CD8-positive, alpha-beta memory T cell (primary cell): ENCODE measurements around the gene DFFA. TPM values are rescaled to one million over a fixed set of nuclear protein-coding genes. Genes with fewer than 3 reads are reported as not detected.
"Not testable (repeated sequence)": the region's sequence is repeated elsewhere in the genome, so short reads cannot be mapped to it uniquely, and the experiment has no call there.

Experiments
- CTCF ChIA-PET: fragments of 350-600 bp; sonication (Branson Sonifier 250); formaldehyde crosslinking; loops from one replicate; lab custom pipeline; 2021; ENCODE audit warnings: antibody characterized with exemption; lab: Charles Lee
- POLR2A ChIA-PET: fragments of 350-600 bp; sonication (Branson Sonifier 250); formaldehyde crosslinking; loops from one replicate; lab custom pipeline; 2021; ENCODE audit warnings: antibody characterized with exemption; lab: Charles Lee
- DNase-seq, 5 donors: peaks; one replicate each; pipeline versions ENCODE4 v3.0.0 to v3.0.0-alpha.2; 2020 to 2022; ENCODE audit warnings: mixed read lengths in 1 of 5
- H3K27ac ChIP-seq: one replicate; pipeline ENCODE4 v1.7.0; 2013; ENCODE audit warnings: low read depth, mild to moderate bottlenecking, low read length, moderate library complexity
- H3K27me3 ChIP-seq: 2 replicates; pipeline ENCODE4 v1.7.0; 2013; ENCODE audit warnings: low read length, mild to moderate bottlenecking; ENCODE audit not compliant: insufficient read depth, poor library complexity, severe bottlenecking
- H3K36me3 ChIP-seq: 2 replicates; pipeline ENCODE4 v1.7.0; 2013; ENCODE audit warnings: mild to moderate bottlenecking, low read length, moderate library complexity; ENCODE audit not compliant: insufficient read depth
- H3K4me1 ChIP-seq: 2 replicates; pipeline ENCODE4 v1.7.0; 2013; ENCODE audit warnings: mild to moderate bottlenecking, low read length, moderate library complexity; ENCODE audit not compliant: insufficient read depth
- H3K4me3 ChIP-seq: 2 replicates; pipeline ENCODE4 v1.7.0; 2013; ENCODE audit warnings: mild to moderate bottlenecking, low read length
- H3K9me3 ChIP-seq: 2 replicates; pipeline ENCODE4 v1.7.0; 2013; ENCODE audit warnings: mild to moderate bottlenecking, low read length
- H3K27ac Mint-ChIP-seq, 8 donors: one replicate each; pipeline ENCODE4 v1.8.0; 2020 to 2021; ENCODE audit warnings: mixed read lengths in 8 of 8, mild to moderate bottlenecking in 6 of 8, inconsistent platforms in 3 of 8, moderate library complexity in 3 of 8
- H3K27me3 Mint-ChIP-seq, 2 donors: one replicate each; pipeline ENCODE4 v1.8.0; 2020 to 2021; ENCODE audit warnings: mixed read lengths in 2 of 2, mild to moderate bottlenecking in 1 of 2, moderate library complexity in 1 of 2
- H3K36me3 Mint-ChIP-seq, 3 donors: one replicate each; pipeline ENCODE4 v1.8.0; 2020 to 2021; ENCODE audit warnings: mixed read lengths in 3 of 3, inconsistent platforms in 1 of 3, mild to moderate bottlenecking in 1 of 3
- H3K4me1 Mint-ChIP-seq, 3 donors: one replicate each; pipeline ENCODE4 v1.8.0; 2020 to 2021; ENCODE audit warnings: mixed read lengths in 3 of 3, inconsistent platforms in 1 of 3, mild to moderate bottlenecking in 1 of 3
- H3K4me3 Mint-ChIP-seq, 7 donors: one replicate each; pipeline ENCODE4 v1.8.0; 2020 to 2021; ENCODE audit warnings: mixed read lengths in 7 of 7, mild to moderate bottlenecking in 6 of 7, moderate library complexity in 4 of 7, inconsistent platforms in 2 of 7
- H3K9me3 Mint-ChIP-seq, 5 donors: one replicate each; pipeline ENCODE4 v1.8.0; 2020 to 2022; ENCODE audit warnings: mixed read lengths in 5 of 5, mild to moderate bottlenecking in 3 of 5, moderate library complexity in 2 of 5, inconsistent platforms in 1 of 5
- polyA plus RNA-seq: library from polyadenylated mRNA; unstranded; fragments of 300-500 nt; fragmentation: Illumina TruSeq; gene quantifications from one replicate; pipeline ENCODE4 v1.2.3, GENCODE V29; 2021
- total RNA-seq, 2 experiments: library from RNA; stranded (reverse); gene quantifications; one replicate each; pipeline ENCODE4 v1.2.3, GENCODE V29; 2021

DFFA gene
- total and polyA plus RNA-seq, 3 experiments from 2014 or later: 40.4 to 69.1 (median 67.7) TPM

GRCh38 chr1:10473145-10473765 lies 926 bp upstream of the DFFA start:
- H3K27ac Mint-ChIP-seq: peak overlapping the region in 5 of 8 donors; percentile 50 to 94 (median 71)
- H3K4me3 ChIP-seq: peak overlapping the region; percentile 75
- peak overlapping the region; percentile 74 for H3K27ac ChIP-seq

GRCh38 chr1:10471411-10472219 lies 714 bp downstream of the DFFA start:
- peak overlapping the region; percentile 75 for H3K4me3 ChIP-seq
- peak overlapping the region; percentile 57 for H3K27ac ChIP-seq
- no peak for DNase-seq
- peak overlapping the region; percentile 89 to 98 (median 94) for H3K4me3 Mint-ChIP-seq
- peaks cover 0 to 2% of the 10 kb centered on the region in 2 donors for H3K27me3 Mint-ChIP-seq
- ChIA-PET CTCF (interaction anchor here (0.8 to 1.7 kb wide), 3 partner anchors 23 to 42 kb away, joined by 3 to 7 read pairs (median 4); no protein-coding TSS in a partner anchor), POLR2A (no interaction called here)
- peaks cover 29% of the 10 kb centered on the region for H3K4me1 ChIP-seq
- peaks cover 40 to 49% (median 48%) of the 10 kb centered on the region in 3 donors for H3K4me1 Mint-ChIP-seq
- no peaks in the 10 kb centered on the region for H3K27me3 ChIP-seq
- H3K9me3 Mint-ChIP-seq: no peaks in the 10 kb centered on the region
- no peaks in the 10 kb centered on the region for H3K9me3 ChIP-seq
- peaks cover 17% of the 10 kb centered on the region for H3K36me3 ChIP-seq
- peaks cover 0 to 41% (median 5%) of the 10 kb centered on the region in 3 donors for H3K36me3 Mint-ChIP-seq
- peak overlapping the region; percentile 71 to 97 (median 88) for H3K27ac Mint-ChIP-seq

More at GRCh38 chr1:10473145-10473765, 926 bp upstream of the DFFA start:
- ChIA-PET CTCF (interaction anchor here (0.8 to 1.4 kb wide), 2 partner anchors 20 to 21 kb away, joined by 3 read pairs; no protein-coding TSS in a partner anchor), POLR2A (no interaction called here)
- Mint-ChIP-seq H3K36me3 (peaks cover 0 to 25% (median 0%) of the 10 kb centered on the region in 3 donors), H3K4me3 (peak overlapping the region; percentile 89 to 98 (median 94)), H3K4me1 (peaks cover 44 to 59% (median 50%) of the 10 kb centered on the region in 3 donors), H3K9me3 (no peaks in the 10 kb centered on the region), H3K27me3 (peaks cover 0 to 2% of the 10 kb centered on the region in 2 donors)
- H3K9me3 ChIP-seq: no peaks in the 10 kb centered on the region
- H3K36me3 ChIP-seq: peaks cover 11% of the 10 kb centered on the region
- H3K27me3 ChIP-seq: no peaks in the 10 kb centered on the region
- peaks cover 29% of the 10 kb centered on the region for H3K4me1 ChIP-seq
- no peak for DNase-seq

GRCh38 chr1:10470043-10470442 lies 2.3 kb downstream of the DFFA start:
- H3K27me3 Mint-ChIP-seq: peaks cover 0 to 2% of the 10 kb centered on the region in 2 donors
- H3K4me3 ChIP-seq: no peak overlapping the region
- no peaks in the 10 kb centered on the region for H3K9me3 ChIP-seq
- peaks cover 24 to 34% (median 34%) of the 10 kb centered on the region in 3 donors for H3K4me1 Mint-ChIP-seq
- POLR2A ChIA-PET: no interaction called here
- H3K27ac Mint-ChIP-seq: peak overlapping the region in 1 of 8 donors; percentile 14
- no peak for DNase-seq
- H3K27me3 ChIP-seq: no peaks in the 10 kb centered on the region
- peaks cover 14% of the 10 kb centered on the region for H3K4me1 ChIP-seq
- H3K36me3 ChIP-seq: peaks cover 17% of the 10 kb centered on the region
- H3K27ac ChIP-seq: no peak overlapping the region
- H3K36me3 Mint-ChIP-seq: peaks cover 0 to 42% (median 5%) of the 10 kb centered on the region in 3 donors
- H3K4me3 Mint-ChIP-seq: no peak overlapping the region
- no peaks in the 10 kb centered on the region for H3K9me3 Mint-ChIP-seq
- CTCF ChIA-PET: interaction anchor here (1.7 kb wide), 1 partner anchor 25 kb away, joined by 7 read pairs; no protein-coding TSS in a partner anchor

GRCh38 chr1:10467078-10467477 lies 5.3 kb downstream of the DFFA start:
- no peaks in the 10 kb centered on the region for H3K27me3 Mint-ChIP-seq
- ChIA-PET POLR2A (interaction anchor here (0.7 kb wide), 1 partner anchor 9 kb away, joined by 6 read pairs; no protein-coding TSS in a partner anchor), CTCF (no interaction called here)
- Histone ChIP-seq H3K36me3 (peaks cover 35% of the 10 kb centered on the region), H3K27ac (no peak overlapping the region), H3K4me1 (peaks cover 7% of the 10 kb centered on the region), H3K9me3 (no peaks in the 10 kb centered on the region), H3K27me3 (no peaks in the 10 kb centered on the region), H3K4me3 (no peak overlapping the region)
- H3K36me3 Mint-ChIP-seq: peaks cover 0 to 60% (median 11%) of the 10 kb centered on the region in 3 donors
- no peaks in the 10 kb centered on the region for H3K9me3 Mint-ChIP-seq
- H3K27ac Mint-ChIP-seq: no peak overlapping the region
- no peak for DNase-seq
- peaks cover 11 to 12% (median 12%) of the 10 kb centered on the region in 3 donors for H3K4me1 Mint-ChIP-seq
- no peak overlapping the region for H3K4me3 Mint-ChIP-seq

GRCh38 chr1:10459184-10459583 lies 13.1 kb downstream of the DFFA start:
- Mint-ChIP-seq H3K27ac (peak overlapping the region in 2 of 8 donors; percentile 12 to 38), H3K4me3 (no peak overlapping the region), H3K4me1 (peaks cover 0 to 9% (median 0%) of the 10 kb centered on the region in 3 donors), H3K9me3 (no peaks in the 10 kb centered on the region), H3K27me3 (peaks cover 0 to 3% of the 10 kb centered on the region in 2 donors), H3K36me3 (peaks cover 7 to 46% (median 13%) of the 10 kb centered on the region in 3 donors)
- POLR2A ChIA-PET: no interaction called here
- H3K4me3 ChIP-seq: no peak overlapping the region
- H3K27me3 ChIP-seq: no peaks in the 10 kb centered on the region
- no peaks in the 10 kb centered on the region for H3K4me1 ChIP-seq
- DNase-seq: no peak
- no peaks in the 10 kb centered on the region for H3K9me3 ChIP-seq
- H3K36me3 ChIP-seq: peaks cover 17% of the 10 kb centered on the region
- CTCF ChIA-PET: interaction anchor here (1.0 to 2.1 kb wide), 2 partner anchors 29 to 35 kb away, joined by 3 to 4 read pairs; partner anchors contain the start of gene CENPS
- peak overlapping the region; percentile 47 for H3K27ac ChIP-seq

GRCh38 chr1:10457875-10458274 lies 14.5 kb downstream of the DFFA start:
- Histone ChIP-seq H3K36me3 (peaks cover 11% of the 10 kb centered on the region), H3K4me3 (no peak overlapping the region), H3K9me3 (no peaks in the 10 kb centered on the region), H3K27me3 (no peaks in the 10 kb centered on the region), H3K4me1 (no peaks in the 10 kb centered on the region), H3K27ac (no peak overlapping the region)
- H3K27ac Mint-ChIP-seq: no peak overlapping the region
- H3K4me1 Mint-ChIP-seq: peaks cover 0 to 9% (median 0%) of the 10 kb centered on the region in 3 donors
- no peak for DNase-seq
- H3K27me3 Mint-ChIP-seq: peaks cover 0 to 3% of the 10 kb centered on the region in 2 donors
- H3K36me3 Mint-ChIP-seq: peaks cover 7 to 36% (median 13%) of the 10 kb centered on the region in 3 donors
- H3K4me3 Mint-ChIP-seq: no peak overlapping the region
- ChIA-PET CTCF (interaction anchor here (0.9 kb wide), 1 partner anchor 28 kb away, joined by 3 read pairs; the partner anchor contains the start of gene CENPS), POLR2A (no interaction called here)
- H3K9me3 Mint-ChIP-seq: no peaks in the 10 kb centered on the region

- H3K9me3 ChIP-seq, H3K4me1 Mint-ChIP-seq, H3K27me3 ChIP-seq, H3K27ac ChIP-seq, POLR2A ChIA-PET, H3K27ac Mint-ChIP-seq, DNase-seq, H3K4me3 ChIP-seq, H3K36me3 ChIP-seq, H3K27me3 Mint-ChIP-seq, H3K4me1 ChIP-seq, H3K4me3 Mint-ChIP-seq, H3K9me3 Mint-ChIP-seq: not testable (repeated sequence)
- CTCF ChIA-PET: interaction anchor here (1.0 kb wide), 1 partner anchor 28 kb away, joined by 3 read pairs; no protein-coding TSS in a partner anchor
- peaks cover 7 to 32% (median 11%) of the 10 kb centered on the region in 3 donors for H3K36me3 Mint-ChIP-seq
Measured at GRCh38 chr1:10457462-10457861, 14.9 kb downstream of the DFFA start.
